DMS79 (cell line): ENCODE measurements around the gene ELMOD3.
A peak's percentile ranks its signal among the peaks of the same experiment; 100 is the strongest.
"Not testable (repeated sequence)": the region's sequence is repeated elsewhere in the genome, so short reads cannot be mapped to it uniquely, and the experiment has no call there.

ENCODE experiments used
- DNase-seq: peaks from one replicate; lab custom pipeline; 2025; lab: John Stamatoyannopoulos, UW

Gene ELMOD3

DNA sequence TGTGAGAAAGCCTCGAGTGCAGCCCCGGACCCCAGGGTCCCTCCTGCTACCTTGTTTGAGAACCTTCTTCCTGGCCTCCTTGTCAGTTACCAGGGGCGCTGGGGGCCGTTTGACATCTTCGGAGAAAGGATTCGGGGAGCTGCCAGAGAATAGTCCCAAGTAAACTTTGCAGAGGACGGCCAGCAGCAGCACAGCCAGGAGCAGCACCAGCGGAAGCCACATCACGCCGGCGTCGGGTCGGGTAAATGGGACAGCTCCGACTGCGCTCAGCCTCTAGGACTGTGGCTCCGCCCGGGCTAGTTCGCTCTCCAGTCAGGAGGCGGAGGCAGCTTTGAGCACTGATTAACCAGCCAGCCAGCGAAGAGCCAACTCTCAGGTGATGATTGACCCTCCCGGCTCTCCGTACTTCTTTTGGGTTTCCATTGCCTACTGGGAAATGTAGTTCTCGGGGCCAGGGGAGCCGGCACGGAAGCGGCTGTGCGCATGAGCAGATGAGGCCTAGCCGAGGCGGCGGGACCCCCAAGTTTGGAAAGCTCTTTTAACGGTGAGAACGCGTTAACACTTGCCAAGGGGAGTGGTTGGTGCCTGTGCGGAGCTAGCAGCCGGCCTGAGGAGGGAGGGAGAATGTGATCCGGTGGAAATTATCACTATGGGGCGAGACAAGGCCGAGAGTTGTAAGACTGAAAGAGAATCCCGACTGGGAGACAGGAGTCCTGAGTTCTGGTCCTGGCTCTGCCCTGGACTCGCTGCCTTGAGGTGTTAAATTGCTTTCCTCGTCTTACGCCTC is at the start of gene ELMOD3, which contains the start of gene RETSAT:
TSS of gene ELMOD3 (plus strand) at position 484 of the 787 bp plus-strand sequence. CDS start 2,430 bp downstream, outside the sequence.
TSS of gene RETSAT (minus strand) at position 243 of the 787 bp plus-strand sequence. CDS start at position 222, 21 bp downstream.
- DNase-seq = peak; percentile 97

DNA sequence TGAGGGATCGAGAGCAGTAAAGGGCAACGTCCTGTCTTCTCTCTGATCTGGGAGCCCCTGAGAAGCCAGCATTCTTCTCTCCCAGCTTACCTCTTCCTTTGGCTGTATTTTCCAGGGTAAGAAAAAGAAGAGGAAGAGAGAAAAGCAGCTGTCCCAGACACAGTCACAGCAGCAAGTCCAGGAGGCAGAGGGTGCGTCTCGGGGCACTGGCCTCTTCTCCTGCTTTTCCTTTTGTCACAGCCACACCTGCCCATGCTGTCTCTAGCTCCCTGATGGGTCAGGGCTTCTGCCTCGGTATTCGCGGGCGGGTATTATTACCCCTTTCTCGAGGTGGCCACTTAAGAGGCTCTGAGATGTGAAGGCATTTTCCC is 47.1 kb upstream of the ELMOD3 start:
- no peak for DNase-seq

DNA sequence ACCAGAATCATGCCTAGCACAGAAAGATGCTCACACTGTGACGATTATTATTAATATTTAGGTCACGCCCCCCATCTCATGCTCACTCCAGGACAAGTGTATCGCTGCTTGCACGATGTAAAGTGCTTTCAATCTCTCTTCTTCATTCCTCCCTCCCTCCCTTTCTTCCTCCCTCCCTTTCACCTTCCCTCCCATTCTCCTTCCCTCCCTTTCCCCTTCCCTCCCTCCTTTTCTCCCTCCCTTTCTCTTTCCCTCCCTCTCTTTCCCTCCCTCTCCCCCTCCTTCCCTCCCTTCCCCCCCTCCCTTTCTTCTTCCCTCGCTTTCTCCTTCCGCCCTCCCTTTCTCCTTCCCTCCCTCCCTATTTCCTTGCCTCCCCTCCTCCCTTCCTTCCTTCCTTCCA is 46.4 kb upstream of the ELMOD3 start:
- DNase-seq = no peak

DNA sequence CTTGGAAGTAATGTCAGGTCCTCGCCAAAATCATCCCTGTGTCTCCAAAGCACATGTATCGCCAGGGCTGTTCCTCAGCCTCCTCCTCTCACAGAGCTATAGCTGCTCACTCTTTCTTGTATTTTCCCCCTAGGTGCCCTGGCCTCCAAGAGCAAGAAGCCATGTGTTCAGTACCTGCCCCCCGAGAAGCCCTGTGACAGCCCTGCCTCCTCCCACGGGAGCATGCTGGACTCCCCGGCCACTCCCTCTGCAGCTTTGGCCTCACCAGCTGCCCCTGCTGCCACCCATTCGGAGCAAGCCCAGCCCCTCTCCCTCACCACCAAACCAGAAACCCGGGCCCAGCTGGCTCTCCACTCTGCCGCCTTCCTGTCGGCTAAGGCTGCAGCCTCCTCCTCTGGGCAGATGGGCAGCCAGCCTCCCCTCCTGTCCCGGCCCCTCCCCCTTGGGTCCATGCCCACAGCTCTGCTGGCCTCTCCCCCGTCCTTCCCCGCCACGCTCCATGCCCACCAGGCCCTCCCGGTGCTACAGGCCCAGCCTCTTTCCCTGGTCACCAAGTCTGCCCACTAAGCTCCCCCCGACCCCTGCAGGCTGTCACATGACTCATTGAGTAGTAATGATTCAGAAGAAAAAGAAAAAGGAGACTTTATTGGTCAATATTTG is 45.5 kb upstream of the ELMOD3 start:
- no peak for DNase-seq

DNA sequence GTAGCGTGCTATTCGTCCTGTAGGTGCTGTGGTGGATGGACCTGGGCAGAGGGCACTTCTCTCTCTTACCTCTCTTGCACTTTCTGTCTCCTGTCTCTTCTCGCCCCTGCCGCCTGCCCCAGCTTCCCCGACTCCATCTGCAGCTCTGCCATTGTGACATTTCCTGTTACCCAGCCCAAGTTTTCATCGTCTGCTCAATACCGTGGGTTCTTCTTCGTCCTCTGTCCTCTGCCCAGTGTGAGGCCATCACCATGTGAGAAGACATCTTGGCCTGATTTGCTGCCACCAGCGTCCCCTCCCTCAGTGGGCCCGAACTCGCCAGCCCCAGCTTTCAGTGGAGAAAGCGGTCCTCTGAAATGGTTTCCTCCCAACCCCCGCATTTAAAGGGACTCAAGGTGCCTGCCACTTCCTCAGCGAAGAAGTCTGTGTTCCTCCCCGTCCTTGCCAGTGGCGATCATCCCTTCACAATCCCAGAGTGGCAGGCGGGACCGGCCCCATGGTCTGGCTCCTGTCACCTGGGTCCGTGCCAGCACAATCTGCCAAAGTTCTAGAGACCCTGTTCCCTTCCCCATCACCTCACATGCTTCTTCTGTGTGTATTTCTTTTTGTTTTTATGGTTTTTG is 44.8 kb upstream of the ELMOD3 start:
- no peak for DNase-seq

DNA sequence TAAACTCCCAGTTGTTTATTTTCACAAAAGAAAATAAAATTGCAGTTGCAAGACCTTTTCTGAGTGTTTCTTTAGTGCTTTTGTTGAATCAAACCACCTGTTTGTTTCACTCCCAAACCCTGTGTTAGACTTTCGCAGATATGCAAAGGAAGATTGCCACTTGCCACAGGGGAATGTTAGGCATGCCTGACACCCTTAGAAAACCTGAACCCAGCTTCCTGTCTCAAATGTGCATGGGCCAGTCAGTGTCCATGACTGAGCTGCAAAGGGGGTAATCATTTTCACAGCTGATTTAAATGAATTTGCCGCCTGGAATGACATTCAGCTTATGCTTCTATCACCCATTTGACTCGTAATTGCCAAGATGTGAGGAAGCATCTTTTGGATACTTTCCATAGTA is 44.2 kb upstream of the ELMOD3 start:
- no peak for DNase-seq

DNA sequence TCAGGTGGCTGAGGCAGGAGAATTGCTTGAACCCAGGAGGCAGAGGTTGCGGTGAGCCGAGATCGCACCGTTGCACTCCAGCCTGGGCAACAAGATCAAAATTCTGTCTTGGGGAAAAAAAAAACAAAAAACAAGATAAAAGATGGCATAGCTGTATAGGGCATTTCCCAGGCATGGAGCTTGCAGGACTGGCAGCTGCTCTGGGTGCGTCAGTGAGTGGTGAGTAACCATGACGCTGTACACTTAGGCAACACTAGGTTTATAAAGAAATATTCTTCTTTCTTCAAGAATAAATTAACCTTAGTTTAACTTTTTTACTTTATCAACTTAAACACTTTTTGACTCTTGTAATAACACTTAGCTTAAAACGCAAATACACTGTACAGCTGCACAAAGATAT is 42.2 kb upstream of the ELMOD3 start:
- DNase-seq = no peak

DNA sequence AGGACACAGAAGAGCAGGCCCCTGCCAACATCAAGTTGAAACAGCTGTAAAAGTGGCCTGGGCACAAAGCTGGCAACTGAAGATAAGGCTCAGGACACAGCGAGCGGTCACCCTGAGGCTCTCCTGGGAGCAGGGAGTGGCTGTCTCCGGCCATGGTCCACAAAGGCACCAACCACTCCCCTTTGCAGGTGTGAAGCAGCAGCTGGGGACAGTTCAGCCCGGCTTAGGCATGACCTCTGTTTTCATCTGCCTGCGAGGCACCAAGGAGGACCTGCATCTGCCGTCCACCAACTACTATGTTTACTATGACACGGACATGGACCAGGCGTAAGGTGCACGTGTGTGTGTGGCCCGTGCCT is 39.7 kb upstream of the ELMOD3 start:
- DNase-seq = no peak

DNA sequence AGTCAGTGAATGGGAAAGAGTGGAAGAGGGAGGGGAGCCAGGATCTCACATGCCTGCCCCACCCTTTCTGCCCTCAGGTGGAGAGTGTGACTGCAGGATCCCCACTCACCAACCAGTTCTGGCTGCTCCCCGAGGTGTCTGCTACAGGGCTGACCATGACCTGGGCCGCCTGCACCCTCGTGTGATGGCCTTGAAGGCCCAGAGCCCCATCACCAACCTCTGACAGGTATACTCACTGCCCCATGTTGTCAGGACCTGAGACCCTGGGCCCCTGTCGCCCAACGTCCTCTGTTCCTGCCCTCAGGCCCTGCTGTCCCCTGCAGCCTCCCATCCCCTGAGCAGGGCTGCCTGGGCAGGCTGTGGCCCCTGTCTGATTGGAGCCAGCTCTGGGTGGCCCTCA is 38.6 kb upstream of the ELMOD3 start:
- not testable (repeated sequence) for DNase-seq

DNA sequence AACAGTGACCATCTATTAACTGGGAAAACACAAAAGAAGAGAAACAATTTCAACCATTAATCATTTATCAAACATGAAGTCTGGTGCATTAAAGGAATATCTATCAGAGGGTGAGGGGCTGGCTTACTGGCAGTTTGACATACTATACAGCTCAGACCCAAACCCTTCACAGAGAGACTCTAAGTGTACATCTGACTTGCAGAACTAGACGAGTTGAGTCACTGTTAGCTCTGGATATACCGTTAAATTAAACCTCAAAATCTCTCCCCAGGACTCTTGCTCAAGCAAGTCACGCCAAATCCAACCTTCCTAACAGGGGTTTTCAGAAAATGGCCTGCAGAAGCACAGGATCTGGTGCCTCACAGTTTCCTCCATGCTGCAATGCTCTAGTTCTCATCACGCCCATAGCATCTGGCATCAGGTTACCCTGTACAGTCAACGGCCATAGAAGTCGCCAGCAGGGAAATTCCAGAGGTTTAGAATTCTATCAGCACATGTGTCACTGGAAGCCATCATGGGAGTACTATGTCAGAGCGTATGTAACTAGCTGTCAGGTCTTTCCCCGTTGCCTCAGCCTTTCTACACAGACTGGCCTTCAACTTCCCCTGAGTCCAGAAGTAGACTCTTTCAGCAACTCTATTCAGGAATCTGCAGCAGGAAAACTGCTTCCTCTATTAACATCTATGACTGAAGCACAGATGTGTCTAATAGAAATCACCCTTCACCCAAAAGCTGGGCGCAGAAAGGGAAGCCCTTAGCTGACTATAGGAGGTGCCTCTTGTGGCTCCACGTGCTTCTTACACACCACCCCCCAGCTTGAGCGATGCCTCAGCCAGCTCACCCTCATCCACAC is 36.1 kb upstream of the ELMOD3 start:
- no peak for DNase-seq

DNA sequence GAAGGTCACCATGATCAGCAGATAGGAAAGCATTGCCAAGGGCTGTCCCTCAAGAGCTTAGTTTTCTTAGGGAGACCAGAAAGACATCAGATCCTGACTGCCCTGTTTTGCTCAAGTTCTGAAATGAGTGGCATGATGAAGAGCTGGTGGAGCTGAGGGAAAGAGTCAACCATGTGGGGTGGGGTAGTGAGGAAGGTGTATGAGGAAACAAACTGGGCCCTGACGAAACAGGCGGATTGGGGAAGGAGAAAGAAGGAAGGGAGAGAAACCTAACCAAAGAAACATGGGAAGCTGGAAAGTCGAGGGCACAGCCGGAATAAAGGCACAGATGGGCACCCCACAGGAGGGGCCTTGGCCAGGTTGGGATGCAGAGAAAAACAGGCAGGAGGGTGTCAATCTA is 34.8 kb upstream of the ELMOD3 start:
- DNase-seq = no peak

DNA sequence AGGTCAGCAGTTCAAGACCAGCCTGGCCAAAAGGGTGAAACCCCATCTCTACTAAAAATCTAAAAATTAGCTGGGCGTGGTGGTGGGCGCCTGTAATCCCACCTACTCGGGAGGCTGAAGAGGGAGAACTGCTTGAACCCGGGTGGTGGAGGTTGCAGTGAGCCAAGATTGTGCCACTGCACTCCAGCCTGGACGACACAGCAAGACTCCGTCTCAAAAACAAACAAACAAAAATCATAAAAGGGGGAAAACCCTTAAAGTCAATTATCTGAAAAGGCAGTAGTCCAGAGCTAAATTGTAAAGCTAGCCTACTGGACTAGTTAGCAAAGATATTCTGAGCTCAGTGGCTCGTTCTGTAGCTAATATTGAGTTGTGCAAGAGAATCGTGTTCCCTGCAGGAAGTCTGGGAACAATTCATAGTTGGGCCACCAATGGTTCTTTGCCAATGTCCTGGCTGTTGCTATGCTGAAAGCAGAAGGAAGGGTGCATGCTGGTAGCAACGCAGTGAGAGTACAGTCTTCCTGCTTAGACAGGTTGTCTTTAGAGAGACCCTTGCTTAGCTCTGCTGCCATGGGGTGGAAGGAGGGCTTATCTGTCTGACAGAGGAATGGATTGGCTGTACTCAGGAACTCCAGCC is 31.1 kb upstream of the ELMOD3 start:
- no peak for DNase-seq

DNA sequence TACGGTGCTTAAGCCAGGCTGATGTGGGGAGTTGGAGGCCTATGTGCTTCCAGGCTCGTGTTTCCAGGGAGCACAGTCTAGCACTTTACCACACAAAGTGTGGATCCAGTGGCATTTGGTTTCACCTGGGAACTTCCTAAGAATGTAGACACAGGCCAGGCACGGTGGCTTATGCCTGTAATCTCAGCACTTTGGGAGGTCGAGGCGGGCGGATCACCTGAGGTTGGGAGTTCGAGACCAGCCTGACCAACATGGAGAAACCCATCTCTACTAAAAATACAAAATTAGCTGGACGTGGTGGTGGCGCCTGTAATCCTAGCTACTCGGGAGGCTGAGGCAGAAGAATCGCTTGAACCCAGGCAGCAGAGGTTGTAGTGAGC is 30.6 kb upstream of the ELMOD3 start:
- DNase-seq = not testable (repeated sequence)

DNA sequence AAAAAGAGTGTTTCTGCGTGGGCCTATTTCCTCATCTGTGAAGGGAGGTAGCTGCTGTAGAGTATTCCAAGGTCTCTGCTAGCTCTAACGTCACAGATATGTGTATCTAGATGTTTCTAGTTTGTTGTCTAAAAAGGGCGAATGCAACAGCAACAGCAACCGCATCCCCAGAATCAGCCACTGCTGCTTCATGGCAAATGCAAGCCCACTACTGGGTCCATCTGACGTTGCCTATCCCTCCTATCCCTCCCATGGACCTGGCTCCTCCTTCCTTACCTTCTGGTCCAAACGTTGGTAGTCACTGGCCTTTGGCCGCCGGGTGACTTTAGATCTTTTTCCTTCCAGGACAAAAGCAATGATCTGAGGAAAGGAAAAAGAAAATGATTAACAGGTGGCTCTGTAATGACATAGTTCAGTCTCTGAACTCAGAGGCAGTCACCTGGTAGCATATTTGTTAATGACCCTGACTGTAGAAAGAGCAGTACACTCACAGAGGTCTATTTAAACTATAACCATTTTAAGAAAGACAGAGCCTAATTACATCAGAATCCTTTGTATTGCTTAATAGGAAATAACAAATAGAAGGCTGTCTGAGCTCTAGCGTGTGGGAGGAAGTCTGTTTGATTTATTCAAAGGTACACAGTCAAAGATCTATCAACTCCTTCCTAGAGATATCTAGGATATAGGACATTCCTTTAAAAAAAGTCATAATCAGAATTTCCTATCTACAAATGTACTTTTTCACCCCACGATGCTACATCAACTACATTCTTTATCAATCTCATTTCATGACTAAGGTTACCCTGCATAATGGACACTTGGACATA is 29.7 kb upstream of the ELMOD3 start:
- no peak for DNase-seq

DNA sequence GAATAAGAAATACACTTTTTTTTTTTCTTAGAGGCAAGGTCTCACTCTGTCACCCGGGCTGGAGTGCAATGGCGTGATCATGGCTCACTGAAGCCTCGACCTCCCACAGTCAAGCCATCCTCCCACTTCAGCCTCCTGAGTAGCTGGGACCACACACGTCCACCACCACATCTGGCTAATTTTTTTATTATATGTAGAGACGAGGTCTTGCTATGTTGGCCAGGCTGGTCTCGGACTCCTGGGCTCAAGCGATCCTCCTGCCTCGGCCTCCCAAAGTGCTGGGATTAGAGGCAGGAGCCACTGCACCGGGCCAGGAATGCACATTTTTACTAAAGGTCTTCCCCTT is 29.1 kb upstream of the ELMOD3 start:
- no peak for DNase-seq

DNA sequence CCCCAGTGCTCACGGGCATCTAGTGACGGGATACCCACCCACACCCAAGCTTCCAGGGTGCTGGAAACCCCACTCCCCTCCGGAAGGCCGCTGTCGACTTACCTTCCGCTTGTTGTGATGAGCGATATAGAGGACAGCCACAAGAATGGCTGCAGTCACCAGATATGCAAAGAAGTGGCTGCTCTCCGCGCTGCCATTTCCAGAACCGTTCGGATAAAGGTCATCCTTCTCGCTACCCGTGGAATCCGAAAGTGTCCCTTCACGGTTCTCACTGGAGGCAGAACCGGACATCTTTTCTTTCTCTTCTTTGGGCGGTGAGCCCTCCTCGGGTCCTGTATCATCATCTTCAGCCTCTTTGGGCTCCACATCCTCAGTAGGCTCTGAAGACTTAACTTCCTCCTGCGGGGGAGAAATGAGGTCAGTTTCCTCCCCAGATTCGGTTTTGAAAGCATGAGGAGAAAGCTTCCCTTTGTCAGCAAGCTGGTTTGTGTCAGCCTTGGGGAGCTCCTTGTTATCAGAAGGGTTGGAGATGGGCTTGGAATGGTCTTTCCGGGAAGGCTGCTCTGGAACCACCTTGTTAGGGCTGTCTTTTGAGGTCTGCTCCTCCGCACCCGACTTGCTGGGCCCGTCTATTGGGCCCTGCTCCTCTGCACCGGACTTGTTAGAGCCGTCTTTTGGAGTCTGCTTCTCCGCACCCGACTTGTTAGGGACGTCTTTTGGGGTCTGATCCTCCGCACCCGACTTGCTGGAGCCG is 28.0 kb upstream of the ELMOD3 start:
- DNase-seq = no peak

DNA sequence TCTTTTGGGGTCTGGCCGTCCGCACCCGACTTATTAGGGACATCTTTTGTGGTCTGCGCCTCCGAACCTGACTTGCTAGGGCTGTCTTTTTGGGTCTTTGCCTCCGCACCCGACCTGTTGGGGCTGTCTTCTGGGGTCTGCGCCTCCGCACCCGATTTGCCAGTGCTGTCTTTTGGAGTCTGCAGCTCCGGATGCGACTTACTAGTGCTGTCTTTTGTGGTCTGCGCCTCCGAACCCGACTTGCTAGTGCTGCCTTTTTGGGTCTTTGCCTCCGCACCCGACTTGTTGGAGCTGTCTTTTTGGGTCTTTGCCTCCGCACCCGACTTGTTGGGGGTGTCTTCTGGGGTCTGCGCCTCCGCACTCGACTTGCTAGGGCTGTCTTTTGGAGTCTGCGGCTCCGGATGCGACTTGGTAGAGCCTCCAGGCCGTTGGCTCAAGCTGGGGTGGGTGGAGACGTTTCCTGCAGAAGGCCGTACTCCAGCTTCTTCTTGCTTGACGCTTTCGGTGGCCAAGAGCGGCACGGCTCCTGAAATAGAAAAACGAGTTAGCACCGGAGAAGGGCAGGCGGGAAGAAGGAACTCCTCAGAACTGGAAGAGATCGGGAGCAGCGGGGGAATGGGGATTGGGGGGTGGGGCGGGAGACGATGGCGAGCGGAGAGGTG is 27.3 kb upstream of the ELMOD3 start:
- no peak for DNase-seq

DNA sequence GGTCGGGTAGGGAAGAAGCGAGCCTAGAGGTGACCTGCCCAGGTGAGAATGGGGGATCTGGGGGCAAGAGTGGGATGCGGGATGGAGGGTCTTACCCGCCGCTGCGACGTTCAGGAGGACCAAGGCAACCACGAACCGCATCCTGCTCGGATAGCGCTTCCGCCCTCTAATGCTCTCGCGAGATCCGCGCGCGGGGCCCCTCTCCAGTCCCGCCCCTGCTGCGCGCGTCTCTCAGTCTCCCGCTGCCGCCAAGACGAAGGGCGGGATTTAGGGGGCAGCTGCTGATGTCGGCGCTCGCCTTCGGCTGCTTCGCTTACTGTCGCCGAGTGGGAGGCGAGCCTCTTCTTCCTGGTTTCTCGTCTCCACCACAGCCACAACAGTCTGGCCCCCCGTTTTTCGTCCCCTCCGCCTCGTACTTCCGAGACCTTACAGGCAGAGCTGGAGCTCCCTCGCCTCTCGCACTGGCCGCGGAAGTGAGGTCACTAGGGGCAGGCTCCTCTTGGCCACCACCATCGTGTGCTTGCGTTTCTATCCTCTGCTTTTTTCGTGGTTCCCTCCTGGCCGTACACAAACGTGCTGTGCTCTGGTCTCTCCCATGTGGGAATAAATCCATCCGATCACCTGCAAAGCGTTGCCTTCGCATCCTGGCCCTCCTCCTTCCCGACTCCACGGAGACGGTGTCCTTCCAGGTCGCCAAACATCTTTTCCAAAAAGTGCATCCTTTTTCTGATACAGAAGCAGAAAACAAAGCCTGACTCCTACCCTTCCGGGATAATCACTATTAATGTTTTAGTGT is 26.5 kb upstream of the ELMOD3 start, which contains the start of gene TGOLN2:
TSS of gene TGOLN2 (minus strand) at position 168 of the 796 bp plus-strand sequence. CDS start at position 141, 27 bp downstream.
- DNase-seq = peak; percentile 87

DNA sequence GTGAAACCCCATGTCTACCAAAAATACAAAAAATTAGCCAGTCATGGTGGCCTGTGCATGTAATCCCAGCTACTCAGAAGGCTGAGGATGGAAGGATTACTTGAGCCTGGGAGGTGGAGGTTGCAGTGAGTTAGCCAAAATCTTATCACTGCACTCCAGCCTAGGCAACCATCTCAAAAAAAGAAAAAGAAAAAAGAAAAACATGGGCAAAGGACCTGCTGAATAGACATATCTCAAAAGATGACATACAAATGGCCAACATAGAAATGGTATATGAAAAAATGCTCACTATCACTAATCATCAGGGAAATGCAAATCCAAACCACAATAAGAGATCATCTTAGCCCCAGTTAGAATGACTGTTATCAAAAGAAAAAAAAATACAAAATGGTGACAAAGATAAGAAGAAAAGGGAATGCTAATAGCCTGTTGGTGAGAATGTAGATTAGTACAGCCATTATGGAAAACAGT is 25.4 kb upstream of the ELMOD3 start:
- no peak for DNase-seq
